Panc1 (cell line): ENCODE measurements around the gene IFTAP. TPM values are rescaled to one million over a fixed set of nuclear protein-coding genes. Genes with fewer than 3 reads are reported as not detected.

ENCODE experiments used
- ATAC-seq: fragments of 200-7000 bp; cut with Tn5 transposase; 2 replicates; pipeline ENCODE4 v1.9.1; 2020; ENCODE audit warnings: mild to moderate bottlenecking, moderate library complexity
- BruUV-seq: library from RNA; stranded (reverse); fragments of 400-500 nt; replicated peaks from 2 replicates; lab custom pipeline; 2021; lab: Mats Ljungman, UMichigan
- CTCF ChIA-PET: fragments of 300-600 bp; sonication (Branson Sonifier 250); formaldehyde crosslinking; loops from one replicate; lab custom pipeline; 2022; ENCODE audit warnings: antibody characterized with exemption; lab: Charles Lee
- POLR2A ChIA-PET: fragments of 300-600 bp; sonication (Branson Sonifier 250); formaldehyde crosslinking; loops from one replicate; lab custom pipeline; 2022; ENCODE audit warnings: antibody characterized with exemption; lab: Charles Lee
- DNase-seq: peaks from one replicate; pipeline ENCODE4 v3.0.0-alpha.2; 2010; ENCODE audit warnings: low read depth, low spot score
- H3K27ac ChIP-seq: 2 replicates; pipeline ENCODE4 v1.5.1; 2011; ENCODE audit warnings: mild to moderate bottlenecking, low read length, inconsistent platforms
- H3K27me3 ChIP-seq: fragments of 200-500 bp; sonication (Bioruptor generic); 2 replicates; pipeline ENCODE4 v1.6.0; 2014; ENCODE audit warnings: low read length, inconsistent platforms; ENCODE audit not compliant: control insufficient read depth, insufficient read depth
- H3K36me3 ChIP-seq: fragments of 200-500 bp; sonication (Bioruptor generic); 2 replicates; pipeline ENCODE4 v1.5.1; 2014; ENCODE audit warnings: inconsistent platforms, mild to moderate bottlenecking, low read length, moderate library complexity; ENCODE audit not compliant: control insufficient read depth, insufficient read depth
- H3K4me1 ChIP-seq: 2 replicates; pipeline ENCODE4 v1.5.1; 2011; ENCODE audit warnings: inconsistent platforms, mild to moderate bottlenecking, low read length, moderate library complexity; ENCODE audit not compliant: control insufficient read depth, insufficient read depth
- H3K4me3 ChIP-seq, 2 experiments: 2 replicates each; pipeline ENCODE4 v1.5.1; 2011 to 2012; ENCODE audit warnings: low read depth in 2 of 2, low read length in 2 of 2, mild to moderate bottlenecking in 2 of 2, inconsistent platforms in 1 of 2, moderate library complexity in 1 of 2
- H3K9me3 ChIP-seq: fragments of 200-500 bp; sonication (Bioruptor generic); 2 replicates; pipeline ENCODE4 v1.5.1; 2014; ENCODE audit warnings: low read depth, mild to moderate bottlenecking, inconsistent platforms, low read length, moderate library complexity; ENCODE audit not compliant: control insufficient read depth, insufficient read depth
- CTCF ChIP-seq: fragments of 450-650 bp; IDR thresholded peaks from 2 replicates; pipeline ENCODE4 v1.5.1; 2017; ENCODE audit warnings: mild to moderate bottlenecking
- POLR2AphosphoS5 ChIP-seq: IDR thresholded peaks from 2 replicates; pipeline ENCODE4 v1.6.1; 2012; ENCODE audit warnings: mild to moderate bottlenecking, low read depth, low read length, moderate library complexity
- REST ChIP-seq, 2 experiments: IDR thresholded peaks; 2 replicates each; pipeline ENCODE4 v1.6.1; 2011 to 2012; ENCODE audit warnings: low read depth in 2 of 2, control low read depth in 1 of 2, low read length in 1 of 2, mild to moderate bottlenecking in 1 of 2, moderate library complexity in 1 of 2; ENCODE audit not compliant: insufficient read depth in 1 of 2
- SIN3A ChIP-seq: IDR thresholded peaks from 2 replicates; pipeline ENCODE4 v1.6.1; 2012; ENCODE audit warnings: low read depth, mild to moderate bottlenecking, low read length, moderate library complexity, borderline replicate concordance; ENCODE audit not compliant: insufficient read depth
- TCF7L2 ChIP-seq: IDR thresholded peaks from 2 replicates; pipeline ENCODE4 v1.6.1; 2011; ENCODE audit warnings: mild to moderate bottlenecking, low read depth, low read length, inconsistent platforms
- in situ Hi-C: cut with HindIII; loops from 2 replicates; pipeline ENCODE4 v1.10.0; 2016; ENCODE audit warnings: low sequenced_read_pairs, low pct_unique_long_range_greater_than_20kb
- intact Hi-C: fragments of 100-400 bp; cut with micrococcal nuclease; formaldehyde crosslinking; loops from one replicate; pipeline ENCODE4 v1.10.0; 2022; ENCODE audit not compliant: unreplicated experiment
- total RNA-seq: library from RNA; stranded (reverse); gene quantifications from one replicate; pipeline ENCODE4 v1.2.1, GENCODE V29; 2021; ENCODE audit not compliant: unreplicated experiment

The IFTAP gene
- total RNA-seq, 1 experiment from 2014 or later: 18.2 TPM

- no peak overlapping the region for H3K4me3 ChIP-seq
- intact Hi-C loops (loop anchor here (1.0 kb wide), 1 partner anchor 45 kb away; no protein-coding TSS in a partner anchor), in situ Hi-C loops (no loop called here)
- peaks cover 7% of the 10 kb centered on the region; the same call in 1 of the 2 replicates for H3K27me3 ChIP-seq
- H3K9me3 ChIP-seq: no peaks in the 10 kb centered on the region
- BruUV-seq: no TSS peak
- peak overlapping the region; percentile 7; the same call in 1 of the 2 replicates for H3K27ac ChIP-seq
- DNase-seq: peak; percentile 53
- no peaks in the 10 kb centered on the region for H3K36me3 ChIP-seq
- ATAC-seq: peak; percentile 94
- ChIA-PET POLR2A (no interaction called here), CTCF (interaction anchor here (0.9 to 2.0 kb wide), 4 partner anchors 13 to 139 kb away, joined by 3 to 18 read pairs (median 5); no protein-coding TSS in a partner anchor)
- peaks cover 4% of the 10 kb centered on the region; the same call in 1 of the 2 replicates for H3K4me1 ChIP-seq
- TF ChIP-seq CTCF: peak; percentile 87
- no peak for TF ChIP-seq TCF7L2
- no peak for TF ChIP-seq SIN3A
- TF ChIP-seq REST (IDR thresholded peaks at IDR 0.05; ENCODE audit: insufficient read depth in 1 of 2, low read depth in 2 of 2, low read length in 1 of 2): no peak
- TF ChIP-seq POLR2AphosphoS5: no peak
Observed at GRCh38 chr11:36702330-36703054, 108.2 kb downstream of the IFTAP start.

- intact Hi-C loops (no loop called here), in situ Hi-C loops (no loop called here)
- H3K4me3 ChIP-seq: no peak overlapping the region
- no peak; the same call in 1 of the 2 replicates for ATAC-seq
- H3K36me3 ChIP-seq: no peaks in the 10 kb centered on the region
- TF ChIP-seq REST (IDR thresholded peaks at IDR 0.05; ENCODE audit: insufficient read depth in 1 of 2, low read depth in 2 of 2, low read length in 1 of 2) (no peak), CTCF (no peak), POLR2AphosphoS5 (no peak), TCF7L2 (no peak), SIN3A (no peak)
- DNase-seq: no peak
- no TSS peak for BruUV-seq
- POLR2A ChIA-PET: no interaction called here
- H3K9me3 ChIP-seq: no peaks in the 10 kb centered on the region
- H3K27ac ChIP-seq: no peak overlapping the region
- H3K27me3 ChIP-seq: peaks cover 7% of the 10 kb centered on the region; the same call in 1 of the 2 replicates
- peaks cover 4% of the 10 kb centered on the region; the same call in 1 of the 2 replicates for H3K4me1 ChIP-seq
- CTCF ChIA-PET: interaction anchor here (1.2 to 2.0 kb wide), 3 partner anchors 14 to 139 kb away, joined by 3 to 18 read pairs (median 7); no protein-coding TSS in a partner anchor
Observed at GRCh38 chr11:36703055-36703404, 108.7 kb downstream of the IFTAP start.
